KOPT-K1 (cell line): ENCODE measurements around the gene CBL.
A peak's percentile ranks its signal among the peaks of the same experiment; 100 is the strongest.
"Not testable (repeated sequence)": the region's sequence is repeated elsewhere in the genome, so short reads cannot be mapped to it uniquely, and the experiment has no call there.

Experiments used
- H3K27ac ChIP-seq: fragments of 200-600 bp; sonication (generic); 2 replicates; pipeline ENCODE4 v1.5.1; 2016; ENCODE audit warnings: antibody characterized with exemption, mild to moderate bottlenecking, low read depth, low read length; ENCODE audit not compliant: poor library complexity, severe bottlenecking
- H3K36me3 ChIP-seq: fragments of 200-600 bp; sonication (generic); 2 replicates; pipeline ENCODE4 v1.5.1; 2017; ENCODE audit warnings: antibody characterized with exemption, mild to moderate bottlenecking, low read length, moderate library complexity; ENCODE audit not compliant: insufficient read depth
- H3K9me3 ChIP-seq: fragments of 200-600 bp; sonication (generic); 2 replicates; pipeline ENCODE4 v1.5.1; 2017; ENCODE audit warnings: antibody characterized with exemption, low read length, mild to moderate bottlenecking; ENCODE audit not compliant: insufficient read depth, poor library complexity, severe bottlenecking

CBL gene

GRCh38 chr11:119193001-119193400 lies 13.1 kb upstream of the CBL start:
- H3K36me3 ChIP-seq, result no peaks in the 10 kb centered on the region
- no peak overlapping the region for H3K27ac ChIP-seq

GRCh38 chr11:119193626-119194025 lies 12.5 kb upstream of the CBL start:
- Histone ChIP-seq H3K36me3 (no peaks in the 10 kb centered on the region), H3K9me3 (no peaks in the 10 kb centered on the region), H3K27ac (no peak overlapping the region)

More at GRCh38 chr11:119193001-119193400, 13.1 kb upstream of the CBL start:
- no peaks in the 10 kb centered on the region for H3K9me3 ChIP-seq

GRCh38 chr11:119194811-119195440 lies 11.2 kb upstream of the CBL start:
- H3K27ac ChIP-seq, result no peak overlapping the region
- H3K9me3 ChIP-seq, result no peaks in the 10 kb centered on the region
- no peaks in the 10 kb centered on the region for H3K36me3 ChIP-seq

GRCh38 chr11:119195680-119196079 lies 10.5 kb upstream of the CBL start:
- H3K9me3 ChIP-seq, result no peaks in the 10 kb centered on the region
- no peak overlapping the region for H3K27ac ChIP-seq
- no peaks in the 10 kb centered on the region for H3K36me3 ChIP-seq

- Histone ChIP-seq H3K9me3 (no peaks in the 10 kb centered on the region), H3K36me3 (no peaks in the 10 kb centered on the region), H3K27ac (no peak overlapping the region)
Observed at GRCh38 chr11:119196833-119197483, 9.2 kb upstream of the CBL start.

- Histone ChIP-seq H3K9me3 (no peaks in the 10 kb centered on the region), H3K27ac (no peak overlapping the region), H3K36me3 (no peaks in the 10 kb centered on the region)
Observed at GRCh38 chr11:119198925-119199324, 7.2 kb upstream of the CBL start.

- not testable (repeated sequence) for H3K9me3 ChIP-seq, H3K27ac ChIP-seq, H3K36me3 ChIP-seq
Observed at GRCh38 chr11:119201236-119201635, 4.9 kb upstream of the CBL start.

- Histone ChIP-seq H3K36me3 (no peaks in the 10 kb centered on the region), H3K9me3 (no peaks in the 10 kb centered on the region), H3K27ac (no peak overlapping the region)
Observed at GRCh38 chr11:119202554-119202953, 3.6 kb upstream of the CBL start.

- no peaks in the 10 kb centered on the region; the same call in 1 of the 2 replicates for H3K36me3 ChIP-seq
- H3K9me3 ChIP-seq, result no peaks in the 10 kb centered on the region
- no peak overlapping the region for H3K27ac ChIP-seq
Observed at GRCh38 chr11:119204066-119204465, 2.1 kb upstream of the CBL start.

GRCh38 chr11:119205080-119205479 lies 1.1 kb upstream of the CBL start:
- H3K9me3 ChIP-seq, result no peaks in the 10 kb centered on the region
- H3K36me3 ChIP-seq, result no peaks in the 10 kb centered on the region; the same call in 1 of the 2 replicates
- peak overlapping the region; percentile 91 for H3K27ac ChIP-seq

GRCh38 chr11:119206511-119207414 lies 624 bp downstream of the CBL start:
- Histone ChIP-seq H3K9me3 (no peaks in the 10 kb centered on the region), H3K27ac (peak overlapping the region; percentile 91), H3K36me3 (no peaks in the 10 kb centered on the region; the same call in 1 of the 2 replicates)

GRCh38 chr11:119207415-119207960 lies 1.3 kb downstream of the CBL start:
- Histone ChIP-seq H3K36me3 (no peaks in the 10 kb centered on the region; the same call in 1 of the 2 replicates), H3K9me3 (no peaks in the 10 kb centered on the region), H3K27ac (peak overlapping the region; percentile 91)

GRCh38 chr11:119209186-119209585 lies 3.0 kb downstream of the CBL start:
- Histone ChIP-seq H3K36me3 (no peaks in the 10 kb centered on the region; the same call in 1 of the 2 replicates), H3K27ac (no peak overlapping the region), H3K9me3 (no peaks in the 10 kb centered on the region)

GRCh38 chr11:119210050-119210449 lies 3.9 kb downstream of the CBL start:
- H3K27ac ChIP-seq, result no peak overlapping the region
- no peaks in the 10 kb centered on the region for H3K9me3 ChIP-seq
- H3K36me3 ChIP-seq, result no peaks in the 10 kb centered on the region; the same call in 1 of the 2 replicates
